HFF-Myc (cell line): ENCODE measurements around the gene ZNF280A.
"Not testable (repeated sequence)": the region's sequence is repeated elsewhere in the genome, so short reads cannot be mapped to it uniquely, and the experiment has no call there.

Experiments
- DNase-seq: peaks from one replicate; pipeline ENCODE4 v3.0.0-alpha.2; 2011; ENCODE audit warnings: low read depth; ENCODE audit errors: extremely low read depth
- H3K4me3 ChIP-seq: replicated peaks from 2 replicates; pipeline ENCODE4 v1.5.1; 2011; ENCODE audit warnings: low read depth, mild to moderate bottlenecking, control low read depth, low read length
- CTCF ChIP-seq: IDR thresholded peaks from 2 replicates; pipeline ENCODE4 v1.5.1; 2012; ENCODE audit warnings: mild to moderate bottlenecking, low read depth, low read length, control low read depth; ENCODE audit errors: missing control alignments

Gene ZNF280A

GRCh38 chr22:22533417-22533816 is 13.3 kb upstream of the ZNF280A start:
- TF ChIP-seq CTCF: no peak
- no peak for DNase-seq
- no peak overlapping the region for H3K4me3 ChIP-seq

GRCh38 chr22:22532547-22533071 is 12.5 kb upstream of the ZNF280A start:
- not testable (repeated sequence) for H3K4me3 ChIP-seq, DNase-seq

- TF ChIP-seq CTCF: no peak
- DNase-seq: no peak
Measured at GRCh38 chr22:22531770-22532546, 11.9 kb upstream of the ZNF280A start.

GRCh38 chr22:22528780-22529179 is 8.7 kb upstream of the ZNF280A start:
- no peak for DNase-seq
- no peak for TF ChIP-seq CTCF
- H3K4me3 ChIP-seq: no peak overlapping the region

More at GRCh38 chr22:22531770-22532546, 11.9 kb upstream of the ZNF280A start:
- no peak overlapping the region for H3K4me3 ChIP-seq

GRCh38 chr22:22527312-22527711 is 7.2 kb upstream of the ZNF280A start:
- DNase-seq: no peak
- no peak overlapping the region for H3K4me3 ChIP-seq
- TF ChIP-seq CTCF: no peak

GRCh38 chr22:22526125-22526912 is 6.2 kb upstream of the ZNF280A start:
- TF ChIP-seq CTCF: no peak
- DNase-seq: no peak

GRCh38 chr22:22523494-22523893 is 3.4 kb upstream of the ZNF280A start:
- no peak for TF ChIP-seq CTCF
- H3K4me3 ChIP-seq: no peak overlapping the region
- no peak for DNase-seq

More at GRCh38 chr22:22526125-22526912, 6.2 kb upstream of the ZNF280A start:
- no peak overlapping the region for H3K4me3 ChIP-seq
